Measurements from ENCODE around the gene KREMEN1. TPM values are rescaled to one million over a fixed set of nuclear protein-coding genes. Genes with fewer than 3 reads are reported as not detected.
"Not testable (repeated sequence)": the region's sequence is repeated elsewhere in the genome, so short reads cannot be mapped to it uniquely, and the experiment has no call there.

The KREMEN1 gene
- total and polyA plus RNA-seq, 2 experiments from 2014 or later: 7.5 to 10.5 TPM

DNA sequence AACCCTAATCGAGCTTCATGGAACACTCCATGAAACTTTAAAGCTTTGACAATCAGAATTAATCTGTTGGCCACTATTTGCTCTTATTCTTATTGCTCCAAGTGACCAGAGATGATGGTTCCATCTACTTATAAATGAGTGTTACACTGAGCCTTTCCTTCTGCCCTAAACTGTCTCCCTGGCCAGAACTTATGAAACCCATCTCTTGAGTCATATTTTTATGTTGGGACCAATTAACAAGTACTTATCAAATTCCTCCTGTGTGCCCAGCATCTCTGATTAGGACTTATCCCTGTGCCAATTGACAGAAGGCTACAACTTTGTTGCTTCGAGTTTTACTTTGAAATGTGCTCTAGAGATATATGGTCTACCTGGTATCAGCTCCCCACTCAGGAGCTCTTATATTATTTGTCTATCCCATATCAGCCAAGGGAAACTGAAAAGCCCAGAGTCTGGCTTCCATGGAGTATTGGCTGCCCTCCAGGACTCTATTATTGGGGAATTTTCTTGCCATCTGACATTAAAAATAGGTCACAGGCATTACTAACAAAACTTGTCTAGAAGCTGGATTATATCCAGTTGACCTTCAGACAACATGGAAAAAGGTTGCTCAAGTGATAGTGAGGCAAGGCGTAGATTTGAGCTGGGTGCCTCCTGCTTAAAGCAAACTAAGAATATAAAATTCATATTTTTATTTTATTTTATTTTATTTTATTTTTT, 8.8 kb downstream of the KREMEN1 start:
- TF ChIP-seq EZH2phosphoT487 (IDR thresholded peaks at IDR 0.05; ENCODE audit: low read depth, severe bottlenecking, unreplicated experiment): no peak
- TF ChIP-seq EZH2 (IDR thresholded peaks at IDR 0.05; ENCODE audit: borderline replicate concordance): no peak
- TF ChIP-seq, protein P1, sequence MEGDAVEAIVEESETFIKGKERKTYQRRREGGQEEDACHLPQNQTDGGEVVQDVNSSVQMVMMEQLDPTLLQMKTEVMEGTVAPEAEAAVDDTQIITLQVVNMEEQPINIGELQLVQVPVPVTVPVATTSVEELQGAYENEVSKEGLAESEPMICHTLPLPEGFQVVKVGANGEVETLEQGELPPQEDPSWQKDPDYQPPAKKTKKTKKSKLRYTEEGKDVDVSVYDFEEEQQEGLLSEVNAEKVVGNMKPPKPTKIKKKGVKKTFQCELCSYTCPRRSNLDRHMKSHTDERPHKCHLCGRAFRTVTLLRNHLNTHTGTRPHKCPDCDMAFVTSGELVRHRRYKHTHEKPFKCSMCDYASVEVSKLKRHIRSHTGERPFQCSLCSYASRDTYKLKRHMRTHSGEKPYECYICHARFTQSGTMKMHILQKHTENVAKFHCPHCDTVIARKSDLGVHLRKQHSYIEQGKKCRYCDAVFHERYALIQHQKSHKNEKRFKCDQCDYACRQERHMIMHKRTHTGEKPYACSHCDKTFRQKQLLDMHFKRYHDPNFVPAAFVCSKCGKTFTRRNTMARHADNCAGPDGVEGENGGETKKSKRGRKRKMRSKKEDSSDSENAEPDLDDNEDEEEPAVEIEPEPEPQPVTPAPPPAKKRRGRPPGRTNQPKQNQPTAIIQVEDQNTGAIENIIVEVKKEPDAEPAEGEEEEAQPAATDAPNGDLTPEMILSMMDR (IDR thresholded peaks at IDR 0.05; ENCODE audit: poor library complexity): no peak
- no peaks in the 10 kb centered on the region for H3K9me2 ChIP-seq (replicated peaks; ENCODE audit: insufficient read depth)
- H3K4me1 ChIP-seq (ENCODE audit: insufficient read depth): peaks cover 14% of the 10 kb centered on the region
- DNase-seq (ENCODE audit: low spot score): no peak
- H3K27me3 ChIP-seq: no peaks in the 10 kb centered on the region
- no peak overlapping the region for H3K4me2 ChIP-seq
- H4K20me1 ChIP-seq (ENCODE audit: insufficient read depth, poor library complexity, severe bottlenecking): no peaks in the 10 kb centered on the region
- peaks cover 18% of the 10 kb centered on the region for H3K79me2 ChIP-seq
- H2AFZ ChIP-seq: no peak overlapping the region
- no peaks in the 10 kb centered on the region for H3K36me3 ChIP-seq (replicated peaks; ENCODE audit: insufficient read depth, low read depth)
- no peak overlapping the region for H3K4me3 ChIP-seq
- no peak overlapping the region for H3K27ac ChIP-seq
- no peaks in the 10 kb centered on the region for H3K9me3 ChIP-seq (ENCODE audit: low read depth)
- 87% methylated on average over 3 of the region's 3 CpGs for WGBS (ENCODE audit: low lambda C conversion rate, missing lambda C conversion rate)

DNA sequence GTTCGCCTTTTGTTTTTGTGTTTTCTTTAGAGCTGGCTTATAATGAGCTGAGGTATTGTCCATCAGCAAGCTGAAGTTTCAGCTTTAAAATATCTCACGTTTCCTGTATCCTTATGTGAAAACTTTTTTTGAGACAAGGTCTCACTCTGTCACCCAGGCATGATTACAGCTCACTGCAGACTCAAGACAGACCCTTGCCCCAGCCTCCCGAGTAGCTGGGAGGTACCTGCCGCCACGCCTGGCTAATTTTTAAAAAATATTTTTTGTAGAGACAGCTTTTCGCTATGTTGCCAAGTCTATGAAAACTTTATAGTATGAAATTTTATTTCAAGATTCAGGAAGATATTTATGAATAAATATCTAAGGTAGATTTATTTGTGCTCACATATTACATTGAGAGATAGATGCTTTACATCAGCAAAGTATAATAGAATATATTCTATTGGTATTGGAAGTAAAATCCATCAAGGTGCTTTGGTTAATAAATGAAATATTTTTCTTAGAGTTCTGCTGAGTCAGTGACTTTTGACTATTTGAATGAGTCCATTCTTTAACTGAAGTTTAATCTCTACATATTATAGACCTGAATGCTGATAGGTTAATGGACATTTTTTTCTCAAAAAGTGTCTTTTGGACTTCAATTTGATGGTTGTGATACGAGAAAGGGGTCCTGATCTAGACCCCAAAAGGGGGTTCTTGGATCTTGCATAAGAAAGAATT, 10.2 kb downstream of the KREMEN1 start:
- H3K27me3 ChIP-seq: no peaks in the 10 kb centered on the region
- DNase-seq (ENCODE audit: low spot score): no peak
- H3K4me2 ChIP-seq: no peak overlapping the region
- 89% methylated on average over 7 of the region's 7 CpGs for WGBS (ENCODE audit: low lambda C conversion rate, missing lambda C conversion rate)
- H3K79me2 ChIP-seq: peaks cover 11% of the 10 kb centered on the region
- no peaks in the 10 kb centered on the region for H3K9me2 ChIP-seq (replicated peaks; ENCODE audit: insufficient read depth)
- no peak overlapping the region for H3K27ac ChIP-seq
- no peaks in the 10 kb centered on the region for H3K36me3 ChIP-seq (replicated peaks; ENCODE audit: insufficient read depth, low read depth)
- no peaks in the 10 kb centered on the region for H3K9me3 ChIP-seq (ENCODE audit: low read depth)
- no peaks in the 10 kb centered on the region for H4K20me1 ChIP-seq (ENCODE audit: insufficient read depth, poor library complexity, severe bottlenecking)
- H2AFZ ChIP-seq: no peak overlapping the region
- peaks cover 14% of the 10 kb centered on the region for H3K4me1 ChIP-seq (ENCODE audit: insufficient read depth)
- TF ChIP-seq, protein P1 (IDR thresholded peaks at IDR 0.05; ENCODE audit: poor library complexity): no peak
- TF ChIP-seq EZH2phosphoT487 (IDR thresholded peaks at IDR 0.05; ENCODE audit: low read depth, severe bottlenecking, unreplicated experiment) (no peak), EZH2 (IDR thresholded peaks at IDR 0.05; ENCODE audit: borderline replicate concordance) (no peak)
- H3K4me3 ChIP-seq: no peak overlapping the region

DNA sequence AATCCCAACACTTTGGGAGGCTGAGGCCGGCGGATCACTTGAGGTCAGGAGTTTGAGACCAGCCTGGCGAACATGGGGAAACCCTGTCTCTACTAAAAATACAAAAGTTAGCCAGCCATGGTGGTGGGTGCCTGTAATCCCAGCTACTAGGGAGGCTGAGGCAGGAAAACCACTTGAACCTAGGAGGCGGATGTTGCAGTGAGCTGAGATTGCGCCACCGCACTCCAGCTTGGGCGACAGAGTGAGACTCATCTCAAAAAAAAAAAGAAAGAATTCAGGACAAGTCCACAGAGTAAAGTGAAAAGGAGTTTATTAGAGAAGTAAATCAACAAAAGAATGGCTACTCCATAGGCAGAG, 10.7 kb downstream of the KREMEN1 start:
- H3K36me3 ChIP-seq (replicated peaks; ENCODE audit: insufficient read depth, low read depth): not testable (repeated sequence)

DNA sequence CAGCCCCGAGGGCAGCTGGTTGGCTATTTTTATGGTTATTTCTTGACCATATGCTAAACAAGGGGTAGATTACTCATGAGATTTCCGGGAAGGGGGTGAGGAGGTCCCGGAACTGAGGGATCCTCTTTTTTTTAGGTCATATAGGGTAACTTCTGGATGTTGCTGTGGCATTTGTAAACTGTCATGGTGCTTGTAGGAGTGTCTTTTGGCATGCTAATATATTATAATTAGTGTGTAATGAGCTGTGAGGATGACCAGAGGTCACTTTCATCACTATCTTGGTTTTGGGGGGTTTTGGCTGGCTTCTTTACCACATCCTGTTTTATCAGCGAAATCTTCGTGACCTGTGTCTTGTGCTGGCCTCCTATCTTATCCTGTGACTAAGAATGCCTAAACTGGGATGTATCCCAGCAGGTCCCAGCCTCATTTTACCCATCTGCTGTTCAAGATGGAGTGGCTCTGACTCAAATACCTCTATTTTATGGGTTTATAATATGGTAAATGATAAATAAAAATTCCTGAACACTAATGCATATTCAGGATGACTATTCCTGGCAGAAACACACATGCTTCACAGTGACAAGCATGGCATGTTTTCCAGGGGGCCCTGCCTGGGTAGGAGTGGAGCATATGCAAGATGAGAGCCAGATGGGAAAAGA, 11.2 kb downstream of the KREMEN1 start:
- peaks cover 7% of the 10 kb centered on the region for H3K79me2 ChIP-seq
- H3K4me2 ChIP-seq: no peak overlapping the region
- H4K20me1 ChIP-seq (ENCODE audit: insufficient read depth, poor library complexity, severe bottlenecking): no peaks in the 10 kb centered on the region
- no peaks in the 10 kb centered on the region for H3K27me3 ChIP-seq
- H3K36me3 ChIP-seq (replicated peaks; ENCODE audit: insufficient read depth, low read depth): no peaks in the 10 kb centered on the region
- no peak overlapping the region for H3K27ac ChIP-seq
- no peak overlapping the region for H3K4me3 ChIP-seq
- H3K9me2 ChIP-seq (replicated peaks; ENCODE audit: insufficient read depth): no peaks in the 10 kb centered on the region
- no peak overlapping the region for H2AFZ ChIP-seq
- no peak for TF ChIP-seq EZH2 (IDR thresholded peaks at IDR 0.05; ENCODE audit: borderline replicate concordance)
- peaks cover 14% of the 10 kb centered on the region for H3K4me1 ChIP-seq (ENCODE audit: insufficient read depth)
- WGBS (ENCODE audit: low lambda C conversion rate, missing lambda C conversion rate): 62% methylated on average over 5 of the region's 5 CpGs
- no peaks in the 10 kb centered on the region for H3K9me3 ChIP-seq (ENCODE audit: low read depth)
- no peak for DNase-seq (ENCODE audit: low spot score)

More for the DNA sequence above, 10.7 kb downstream of the KREMEN1 start:
- not testable (repeated sequence) for H3K9me3 ChIP-seq (ENCODE audit: low read depth); H3K79me2 ChIP-seq; H3K4me2 ChIP-seq; H3K4me3 ChIP-seq; H3K27me3 ChIP-seq; H3K9me2 ChIP-seq (replicated peaks; ENCODE audit: insufficient read depth); H3K27ac ChIP-seq; DNase-seq (ENCODE audit: low spot score); H2AFZ ChIP-seq; H4K20me1 ChIP-seq (ENCODE audit: insufficient read depth, poor library complexity, severe bottlenecking)
- peaks cover 14% of the 10 kb centered on the region for H3K4me1 ChIP-seq (ENCODE audit: insufficient read depth)
- 91% methylated on average over 7 of the region's 7 CpGs for WGBS (ENCODE audit: low lambda C conversion rate, missing lambda C conversion rate)
